Measurements from ENCODE around the gene BET1L.
A peak's percentile ranks its signal among the peaks of the same experiment; 100 is the strongest.
"Not testable (repeated sequence)": the region's sequence is repeated elsewhere in the genome, so short reads cannot be mapped to it uniquely, and the experiment has no call there.

Gene BET1L

GRCh38 chr11:193481-193880, 13.7 kb downstream of the BET1L start:
- DNase-seq, result peak; percentile 55

- DNase-seq, result not testable (repeated sequence)
These were observed 14.5 kb downstream of the BET1L start, which contains the start of gene SCGB1C1 for GRCh38 chr11:192674-193128. SCGB1C1 (plus strand) TSS chr11:193078; CDS start chr11:193100, 22 bp downstream.

DNA sequence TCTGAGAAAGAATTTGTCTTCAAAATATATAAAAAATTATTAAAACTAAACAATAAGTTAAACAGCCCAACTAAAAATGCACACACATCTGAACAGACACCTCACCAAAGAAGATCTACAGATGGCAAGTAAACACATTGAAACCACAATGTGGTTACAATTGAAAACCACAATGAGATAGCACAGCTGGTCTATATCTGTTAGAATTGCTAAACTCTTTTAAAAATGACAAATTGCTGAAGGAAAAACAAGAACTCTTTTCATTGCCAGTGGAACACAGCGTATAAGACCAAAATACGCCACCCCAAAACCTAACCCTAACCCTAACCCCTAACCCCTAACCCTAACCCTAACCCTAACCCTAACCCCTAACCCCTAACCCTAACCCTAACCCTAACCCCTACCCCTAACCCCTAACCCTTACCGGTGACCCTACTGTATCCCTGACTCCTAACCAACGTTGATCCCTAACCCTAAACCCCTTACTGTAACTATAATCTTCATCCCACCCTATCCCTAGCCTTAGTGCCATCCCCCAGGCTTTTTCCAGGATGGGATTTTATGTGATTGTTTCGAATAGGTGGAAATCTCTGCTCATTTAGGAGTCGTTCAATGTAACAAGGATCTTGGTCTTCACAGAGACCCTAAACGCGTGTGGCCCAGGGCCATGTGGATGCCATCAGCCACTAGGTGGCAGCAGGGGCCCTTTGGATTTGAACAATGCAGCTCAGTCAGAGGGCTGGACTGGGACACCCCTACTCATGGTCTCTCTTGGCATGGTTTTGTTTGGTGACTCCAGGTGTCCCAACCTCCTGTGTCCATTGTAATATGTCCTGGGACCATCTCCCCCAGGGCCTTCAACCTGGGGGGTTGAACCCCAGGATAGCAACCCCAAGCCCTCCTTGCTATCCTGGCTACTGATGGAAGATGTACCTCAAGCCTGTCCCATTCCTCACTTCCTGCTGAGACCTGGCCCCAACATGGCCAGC, 15.4 kb downstream of the BET1L start:
- DNase-seq, result peak; percentile 85

DNA sequence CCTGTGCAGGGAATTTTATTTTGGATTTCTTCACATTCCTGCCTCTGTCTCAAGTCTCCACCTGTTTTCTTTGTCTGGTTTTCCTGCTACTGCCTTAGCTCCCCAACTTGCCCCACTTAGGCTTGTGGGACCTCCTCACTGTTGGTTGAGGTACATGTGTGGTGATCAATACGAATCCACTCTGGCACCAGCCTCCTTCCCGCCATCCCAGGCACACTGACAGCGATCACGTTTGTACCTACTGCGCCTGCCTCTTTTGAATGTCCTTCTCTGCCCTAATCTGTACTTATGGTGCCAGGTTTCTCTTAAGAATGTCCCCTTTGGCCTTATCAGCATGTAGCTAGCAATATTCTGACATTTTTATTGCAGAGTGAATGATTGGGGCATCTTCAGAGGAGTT, 16.7 kb downstream of the BET1L start:
- peak; percentile 54 for DNase-seq

DNA sequence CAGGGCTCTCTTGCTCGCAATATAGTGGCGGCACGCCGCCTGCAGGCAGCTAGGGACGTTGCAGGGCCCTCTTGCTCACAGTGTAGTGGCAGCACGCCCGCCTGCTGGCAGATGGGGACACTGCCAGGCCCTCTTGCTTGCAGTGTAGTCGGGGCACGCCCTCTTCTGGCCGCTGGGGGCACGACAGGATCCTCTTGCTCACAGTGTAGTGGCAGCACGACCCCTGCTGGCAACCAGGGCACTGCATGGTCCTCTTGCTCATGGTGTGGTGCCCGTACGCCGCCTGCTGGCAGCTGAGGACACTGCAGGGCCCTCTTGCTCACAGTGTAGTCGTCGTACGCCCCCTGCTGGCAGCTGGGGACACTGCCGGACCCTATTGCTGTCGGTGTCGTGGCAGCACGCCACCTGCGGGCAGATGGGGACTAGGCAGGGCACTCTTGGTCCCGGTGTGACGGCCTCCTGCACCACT, 17.3 kb downstream of the BET1L start:
- peak; percentile 63 for DNase-seq

DNA sequence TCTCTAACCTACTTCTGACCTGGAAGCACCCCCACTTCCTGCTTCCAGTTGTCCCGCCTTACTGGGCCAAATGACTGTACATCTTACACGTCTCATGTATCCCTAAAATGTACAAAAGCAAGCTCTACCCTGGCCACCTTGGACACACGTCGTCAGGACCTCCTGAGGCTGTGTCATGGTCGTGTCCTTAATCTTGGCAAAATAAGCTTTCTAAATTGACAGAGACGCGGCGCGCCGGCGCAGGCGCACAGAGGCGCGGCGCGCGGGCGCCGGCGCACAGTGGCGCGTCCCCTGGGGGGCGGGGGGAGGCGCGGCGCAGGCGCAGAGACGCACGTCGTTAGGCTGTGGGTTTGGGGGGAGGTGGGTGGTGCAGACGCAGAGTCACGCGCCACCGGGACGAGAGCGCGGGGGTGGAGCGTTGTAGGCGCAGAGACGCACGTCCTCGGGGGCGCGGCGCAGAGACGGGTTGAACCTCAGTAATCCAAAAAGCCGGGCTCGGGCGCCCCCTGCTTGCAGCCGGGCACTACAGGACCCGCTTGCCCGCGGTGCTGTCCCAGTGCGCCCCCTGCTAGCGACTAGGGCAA, 17.9 kb downstream of the BET1L start:
- not testable (repeated sequence) for DNase-seq

GRCh38 chr11:180242-180641, 27.0 kb downstream of the BET1L start:
- not testable (repeated sequence) for DNase-seq
